Measurements from ENCODE around the gene ZBTB22. TPM values are rescaled to one million over a fixed set of nuclear protein-coding genes. Genes with fewer than 3 reads are reported as not detected.

ZBTB22 gene
- total RNA-seq, 1 donor from 2014 or later: 19.9 TPM

DNA sequence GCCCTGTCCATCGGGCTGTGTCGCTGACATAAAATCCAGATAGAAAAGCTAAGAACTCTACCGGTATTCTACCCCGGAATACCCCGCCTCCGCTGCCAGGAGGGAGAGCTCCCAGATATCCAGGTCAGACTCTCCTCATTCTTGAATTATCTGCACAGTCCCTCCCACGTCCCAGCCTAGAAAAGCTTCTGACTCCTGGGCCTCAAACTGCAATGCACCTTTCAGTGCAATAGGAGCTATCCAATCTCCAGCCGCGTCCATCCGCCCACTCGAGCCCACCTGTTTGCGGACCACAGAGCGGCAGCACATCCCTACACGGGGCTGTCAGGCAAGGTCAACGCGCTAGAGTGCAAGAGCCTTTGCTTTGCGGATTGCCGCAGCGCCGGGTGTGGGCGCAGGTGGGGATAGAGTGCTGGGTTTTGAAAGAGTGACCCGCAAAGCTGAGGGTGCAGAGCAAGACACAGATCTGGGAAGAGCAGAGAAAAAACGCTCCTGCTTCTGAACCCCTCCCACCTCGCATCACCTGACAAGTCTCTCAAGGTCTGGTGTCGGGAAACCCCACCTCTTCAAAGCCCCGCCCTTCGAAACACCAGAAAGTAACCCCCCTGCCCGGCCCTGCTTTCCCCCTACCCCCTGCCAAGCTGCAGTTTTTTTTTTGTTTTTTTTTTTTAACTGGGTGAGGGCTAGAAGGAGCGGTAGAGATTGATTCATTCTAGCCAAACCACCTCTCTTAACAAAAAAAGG lies 5.0 kb downstream of the ZBTB22 start:
- DNase-seq (ENCODE audit: low spot score): peak; percentile 89

DNA sequence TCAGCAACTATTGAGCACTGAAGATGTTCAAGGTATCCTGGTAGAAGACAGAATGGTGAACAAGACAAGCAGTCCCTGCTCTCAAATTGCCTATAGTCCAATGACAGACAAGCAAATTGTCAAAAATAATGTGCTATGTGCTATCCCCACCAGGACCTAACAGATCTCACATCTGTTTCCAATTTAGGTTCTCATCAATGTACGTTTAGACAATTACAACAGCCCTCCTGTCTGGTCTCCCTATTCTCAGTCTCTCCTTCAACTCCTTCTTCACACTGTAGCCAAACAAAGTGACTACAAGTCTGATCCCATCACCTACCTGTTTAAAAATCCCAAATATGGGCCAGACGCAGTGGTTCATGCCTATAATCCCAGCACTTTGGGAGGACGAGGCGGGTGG lies 11.2 kb downstream of the ZBTB22 start:
- intact Hi-C loops (cut with DNase I): no loop called here
- no peak for DNase-seq (ENCODE audit: low spot score)

More for the DNA sequence above, 5.0 kb downstream of the ZBTB22 start:
- intact Hi-C loops (cut with DNase I): no loop called here

DNA sequence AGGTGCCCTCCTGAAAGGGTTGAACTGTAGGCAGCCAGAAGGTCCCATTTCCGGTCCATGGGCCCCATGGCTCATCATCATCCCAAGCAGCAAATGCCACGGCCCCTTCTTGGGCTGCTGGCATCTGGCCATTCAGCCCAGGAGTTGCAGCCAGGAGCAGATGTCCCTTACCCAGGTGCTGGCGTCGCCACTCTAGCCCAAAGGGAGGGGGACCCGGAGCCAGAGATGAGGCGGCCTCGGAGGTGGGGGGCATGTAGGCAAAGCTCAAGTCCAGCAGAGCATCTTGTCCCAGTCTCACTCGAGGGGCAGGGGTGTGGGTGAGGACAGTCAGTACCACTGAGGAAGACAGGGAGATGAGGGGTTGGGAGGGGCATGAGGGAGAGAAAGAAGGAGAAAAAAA lies 12.5 kb downstream of the ZBTB22 start:
- intact Hi-C loops (cut with DNase I): no loop called here
- no peak for DNase-seq (ENCODE audit: low spot score)

DNA sequence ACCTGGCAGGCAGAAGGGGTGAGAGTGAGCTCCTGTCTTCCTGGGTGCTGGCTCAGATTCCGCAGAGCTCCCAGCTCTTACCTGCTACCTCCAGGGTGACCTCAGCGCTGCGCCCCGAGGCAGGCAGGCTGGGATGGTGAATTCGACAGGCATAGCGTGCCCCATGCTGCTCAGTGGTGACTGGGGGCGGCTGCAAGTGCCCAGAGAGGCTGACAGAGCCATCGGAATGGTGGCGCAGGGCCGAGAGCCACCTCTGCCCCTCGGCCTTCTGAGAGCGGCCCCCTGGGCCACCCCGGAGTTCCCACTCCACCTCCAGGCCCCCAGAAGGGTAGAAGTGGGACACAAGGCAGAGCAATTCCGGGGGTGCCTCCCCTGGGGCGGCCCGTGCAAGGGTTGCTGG lies 13.3 kb downstream of the ZBTB22 start:
- intact Hi-C loops (cut with DNase I): no loop called here
- no peak for DNase-seq (ENCODE audit: low spot score)

DNA sequence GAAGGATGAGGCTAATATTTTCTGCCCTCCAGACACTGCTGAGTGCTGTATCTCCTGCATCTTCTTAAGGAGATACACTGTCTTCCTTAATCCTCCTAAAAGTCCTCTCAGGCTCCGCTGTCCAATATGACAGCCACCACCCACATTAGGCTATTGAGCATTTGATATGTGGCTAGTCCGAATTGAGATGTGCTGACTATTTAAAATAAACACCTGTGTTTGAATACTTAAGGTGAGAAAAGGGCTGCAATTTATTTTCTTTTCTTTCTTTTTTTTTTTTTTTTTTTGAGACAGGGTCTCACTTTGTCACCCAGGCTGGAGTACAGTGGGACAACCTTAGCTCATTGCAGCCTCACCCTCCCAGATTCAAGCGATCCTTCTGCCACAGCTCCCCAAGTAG lies 15.7 kb downstream of the ZBTB22 start:
- no peak for DNase-seq (ENCODE audit: low spot score)
- intact Hi-C loops (cut with DNase I): no loop called here

DNA sequence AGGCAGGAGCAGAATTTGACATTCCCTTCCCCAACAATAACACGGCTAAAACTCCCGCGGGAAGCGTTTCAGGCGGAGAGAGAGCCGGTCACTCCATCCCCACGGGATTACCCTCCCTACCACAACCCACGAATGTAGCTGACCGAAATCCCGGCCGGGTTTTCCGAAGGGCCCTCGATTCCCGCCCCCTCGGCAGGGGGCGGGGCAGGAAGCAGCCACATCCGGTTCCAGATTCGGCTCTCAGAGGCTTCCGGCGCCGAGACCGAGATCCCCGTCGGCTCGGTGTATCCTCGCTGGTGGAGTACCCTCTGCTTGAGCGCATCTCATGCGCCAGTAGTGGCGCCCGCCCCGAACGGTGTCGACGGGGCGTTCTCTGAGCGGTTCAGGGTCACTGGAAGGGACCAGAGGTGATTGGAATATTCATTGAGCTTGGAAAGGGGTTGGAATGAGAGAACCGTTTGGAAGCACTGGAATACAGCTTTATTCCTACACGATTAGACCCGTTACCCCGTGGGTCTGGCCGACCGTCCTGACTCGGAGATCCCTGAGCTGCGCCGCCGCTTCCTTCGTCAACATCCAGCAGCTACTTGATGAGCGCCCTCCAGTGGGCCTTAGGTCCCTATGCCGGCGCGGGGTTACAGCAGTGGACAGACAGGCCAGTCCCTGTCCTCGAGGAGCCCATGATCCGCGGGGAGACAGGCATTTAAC lies 18.2 kb downstream of the ZBTB22 start:
- DNase-seq (ENCODE audit: low spot score): peak; percentile 96
- intact Hi-C loops (cut with DNase I): loop anchor here (1.0 to 2.0 kb wide), 2 partner anchors 22 to 51 kb away; partner anchors contain the start of gene B3GALT4

DNA sequence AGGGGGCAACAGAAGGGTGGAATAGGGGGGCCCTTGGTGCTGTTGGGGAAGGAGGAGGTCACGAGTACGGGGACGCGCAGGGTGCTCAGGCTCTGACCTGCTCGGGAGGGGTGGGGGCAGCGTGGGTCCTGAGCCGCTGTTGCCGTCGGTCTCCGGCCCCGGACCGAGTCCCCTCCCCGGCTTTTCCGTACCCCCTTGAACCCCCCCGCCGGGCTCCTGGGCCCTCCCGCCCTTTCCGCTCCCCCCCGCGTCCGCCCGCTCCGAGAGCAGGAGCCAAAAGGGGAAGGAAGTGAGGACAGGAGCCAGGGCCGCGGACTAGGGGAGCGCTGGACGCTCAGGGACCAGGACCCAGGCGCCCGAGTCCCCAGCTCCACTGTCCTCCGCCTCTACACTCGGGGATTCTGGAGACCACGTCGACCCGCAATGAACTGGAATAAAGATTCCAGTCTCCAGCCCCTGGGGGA lies 18.7 kb downstream of the ZBTB22 start, which contains the start of gene RGL2:
RGL2 (minus strand) TSS at position 170 of the 464 bp plus-strand sequence. CDS start 332 bp downstream, outside the sequence.
- intact Hi-C loops (cut with DNase I): loop anchor here (1.0 to 2.0 kb wide), 2 partner anchors 22 to 50 kb away; partner anchors contain the start of gene B3GALT4
- peak; percentile 96 for DNase-seq (ENCODE audit: low spot score)

DNA sequence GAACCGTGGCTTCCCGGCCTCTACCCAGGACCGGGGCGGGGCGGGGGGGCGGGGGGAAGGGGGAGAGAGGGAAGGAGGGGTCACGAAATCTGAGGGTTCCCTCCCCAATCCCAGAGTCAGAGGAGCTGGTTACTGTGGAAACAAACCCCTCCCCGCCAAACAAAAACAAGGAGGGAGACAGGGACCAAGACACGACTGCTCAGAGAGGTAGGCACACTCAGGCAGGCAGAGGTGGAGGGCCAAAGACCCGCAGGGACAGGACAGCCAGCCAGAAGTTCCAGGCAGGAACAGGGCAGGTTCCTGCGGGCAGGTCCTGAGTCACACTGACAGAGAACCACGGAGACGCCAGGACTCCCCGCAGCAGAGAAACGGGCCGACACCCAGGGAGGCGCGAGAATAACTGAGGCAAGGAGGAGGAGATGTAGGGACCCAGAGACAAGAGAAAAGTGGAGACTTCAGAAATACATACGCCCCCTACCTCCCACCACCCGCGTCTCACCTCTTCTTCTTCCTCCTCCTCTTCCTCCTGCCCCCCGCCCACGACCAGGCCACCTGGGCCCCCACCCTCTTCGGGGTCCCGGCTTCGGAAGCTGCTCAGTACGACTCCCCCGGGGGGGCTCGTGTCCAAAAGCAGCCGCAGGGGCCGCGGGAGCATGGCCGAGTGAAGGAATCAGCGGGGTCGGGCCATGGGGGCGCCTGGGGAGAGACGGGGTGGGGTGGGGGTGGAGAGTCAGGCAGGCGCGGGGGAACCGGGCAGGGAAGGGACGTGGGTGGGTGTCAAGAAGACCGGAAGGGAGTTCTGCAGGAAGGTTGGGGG lies 19.4 kb downstream of the ZBTB22 start:
- DNase-seq (ENCODE audit: low spot score): peak; percentile 80
- intact Hi-C loops (cut with DNase I): loop anchor here (2.0 kb wide), 1 partner anchor 49 kb away; no protein-coding TSS in a partner anchor

DNA sequence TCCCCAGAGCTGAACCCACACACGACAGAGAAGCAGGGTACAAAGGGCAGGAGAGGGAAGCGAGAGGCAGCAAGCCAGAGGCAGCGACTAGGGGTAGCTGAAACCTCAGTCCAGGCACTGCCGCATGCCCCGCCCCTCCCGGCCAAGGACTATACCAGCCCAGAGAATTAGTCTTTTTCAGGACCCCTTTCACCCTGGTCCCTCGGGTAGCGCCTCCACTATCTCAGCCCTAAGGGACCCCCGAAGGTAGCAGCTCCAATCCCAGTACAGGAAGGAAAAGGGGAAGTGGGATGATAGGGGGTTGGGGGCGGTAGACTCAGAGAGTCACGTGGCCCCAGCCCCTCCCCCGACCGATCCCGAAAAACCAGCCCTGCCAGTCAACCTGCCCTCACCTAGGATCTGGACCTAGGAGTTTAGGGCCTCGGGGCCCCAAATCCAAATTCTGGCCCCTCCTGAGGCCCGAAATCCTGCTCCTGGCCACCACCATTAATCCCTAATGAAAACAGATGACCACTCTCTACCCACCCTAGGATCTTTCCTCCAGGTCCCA lies 20.1 kb downstream of the ZBTB22 start:
- intact Hi-C loops (cut with DNase I): no loop called here
- no peak for DNase-seq (ENCODE audit: low spot score)

DNA sequence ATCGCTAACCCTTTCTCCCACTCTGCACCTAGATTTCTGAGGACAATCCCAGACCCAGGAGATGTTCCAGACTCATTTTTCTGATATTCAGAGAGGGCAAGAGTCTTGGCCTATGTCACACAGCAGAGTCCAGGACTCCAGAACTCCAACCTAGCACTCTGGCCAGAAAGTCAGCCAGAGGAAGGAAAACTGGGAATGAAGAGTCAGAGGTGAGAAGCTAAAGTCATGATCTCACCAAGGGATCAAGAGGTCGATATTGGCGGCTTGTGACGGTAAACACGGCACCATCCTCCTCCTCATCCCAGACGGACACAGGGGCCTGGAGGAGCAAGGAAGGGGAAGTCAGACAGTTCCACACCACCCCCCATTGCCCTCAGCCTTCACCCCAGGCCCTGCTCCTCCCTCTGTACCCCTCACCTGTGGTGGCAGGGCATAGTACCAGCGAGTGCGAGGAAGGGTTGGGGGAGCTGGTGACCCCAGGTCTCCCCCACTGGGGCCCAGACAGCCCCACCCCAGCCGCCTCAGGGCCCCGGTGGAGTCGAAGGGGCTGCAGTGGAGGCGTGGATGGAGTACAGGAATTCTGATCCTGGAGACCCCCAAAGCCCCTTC lies 20.6 kb downstream of the ZBTB22 start:
- no peak for DNase-seq (ENCODE audit: low spot score)
- intact Hi-C loops (cut with DNase I): no loop called here

DNA sequence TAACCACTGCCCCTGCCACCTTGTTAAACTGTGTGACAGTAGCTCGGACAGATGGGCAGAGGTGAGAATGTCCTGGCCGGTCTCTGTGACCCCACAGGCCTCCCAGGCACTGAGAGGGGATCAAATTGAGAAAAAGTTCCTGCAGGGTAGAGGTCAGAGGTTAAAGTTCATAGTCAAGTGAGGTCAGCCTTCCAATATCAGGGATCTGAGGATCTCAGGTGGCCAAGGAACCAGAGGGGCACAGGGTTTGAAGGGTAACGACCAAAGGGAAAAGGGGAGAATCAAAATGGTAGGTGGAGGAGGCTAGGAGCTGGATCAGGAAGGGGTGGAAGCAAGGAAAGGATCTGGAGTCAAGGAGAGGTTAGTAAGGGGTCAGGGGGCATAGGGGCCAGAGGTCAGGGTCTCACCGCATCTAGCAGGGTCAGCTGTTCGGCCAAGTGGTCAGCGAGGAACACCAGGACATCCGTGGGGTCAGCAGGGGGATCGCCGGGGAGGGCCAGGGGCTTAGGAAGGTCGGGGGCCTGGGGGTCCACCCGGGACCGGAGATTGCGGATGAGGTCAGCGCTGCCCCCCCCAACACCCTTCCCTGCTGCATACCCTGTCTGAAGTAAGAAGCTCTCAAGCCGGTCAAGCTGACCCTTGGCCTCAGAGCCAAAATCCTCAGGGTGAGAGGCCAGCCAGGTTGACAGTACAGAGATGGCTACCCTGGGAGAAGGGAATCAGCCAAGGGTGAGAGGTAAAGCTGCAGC lies 21.7 kb downstream of the ZBTB22 start:
- no peak for DNase-seq (ENCODE audit: low spot score)
- intact Hi-C loops (cut with DNase I): no loop called here

DNA sequence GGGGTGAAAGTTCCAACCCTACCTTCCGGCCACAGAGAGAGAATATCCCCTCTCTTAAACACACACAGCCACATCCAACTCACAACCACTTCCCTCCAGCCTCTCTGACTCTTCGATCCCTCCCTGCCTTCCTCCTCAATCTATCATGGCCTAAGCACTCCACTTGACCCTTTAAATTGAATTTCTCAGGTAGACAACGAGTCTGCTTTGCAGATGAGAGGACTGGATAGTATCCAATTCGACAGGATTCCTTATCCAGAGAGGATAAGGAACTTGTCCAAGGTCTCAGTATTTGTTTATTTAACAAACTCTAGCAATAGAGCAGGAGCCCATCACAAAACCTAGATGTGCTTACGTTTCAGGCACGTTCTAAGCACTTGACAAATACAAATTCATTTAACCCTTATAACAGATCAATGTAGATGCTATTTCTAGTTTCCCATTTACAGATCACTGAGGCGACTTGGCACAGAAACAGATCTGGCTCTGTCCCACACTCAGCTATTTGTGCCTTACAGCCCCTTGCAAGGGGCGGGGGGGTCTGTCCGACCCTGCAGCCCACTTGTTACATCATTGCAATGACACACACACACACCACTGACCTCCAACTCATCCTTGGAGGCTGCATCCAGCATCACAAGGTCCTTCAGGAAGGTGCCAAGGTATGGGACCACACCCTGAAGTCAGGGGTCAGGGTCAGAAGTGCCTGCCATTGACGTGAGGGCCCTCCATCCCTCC lies 23.3 kb downstream of the ZBTB22 start:
- no peak for DNase-seq (ENCODE audit: low spot score)
- intact Hi-C loops (cut with DNase I): no loop called here

DNA sequence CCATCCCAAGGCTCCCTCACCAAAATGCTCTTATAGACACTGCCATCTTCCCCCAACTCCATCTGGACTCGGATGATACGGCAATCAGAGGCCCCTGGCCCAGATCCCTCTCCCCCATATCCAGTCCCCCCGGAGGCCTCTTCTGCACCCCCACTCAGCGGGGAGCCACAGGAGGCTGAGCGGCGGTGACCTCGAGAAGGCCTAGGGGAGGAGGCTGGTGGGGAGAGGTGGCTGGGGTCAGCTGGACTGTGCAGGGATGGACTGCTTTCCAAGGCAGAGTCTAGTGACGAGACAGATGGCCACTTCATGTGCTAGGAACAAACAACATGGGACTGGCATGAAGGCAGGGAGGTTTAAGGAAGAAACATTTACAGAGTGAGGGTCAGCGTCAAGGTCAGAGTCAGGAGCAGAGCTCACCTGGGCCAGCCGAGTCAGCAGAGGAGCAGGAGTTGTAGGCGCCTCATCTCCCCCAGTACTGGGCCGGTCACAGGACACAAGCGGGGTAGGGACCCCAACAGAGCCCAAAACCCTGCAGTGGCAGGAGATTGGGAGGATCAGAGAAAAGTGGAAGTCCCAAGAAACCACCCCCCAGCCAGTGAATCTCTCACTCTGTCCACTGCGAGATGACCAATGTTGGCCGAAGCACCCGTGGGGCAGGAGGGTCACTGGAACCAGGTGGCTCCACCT lies 24.4 kb downstream of the ZBTB22 start:
- DNase-seq (ENCODE audit: low spot score): no peak
- intact Hi-C loops (cut with DNase I): no loop called here

DNA sequence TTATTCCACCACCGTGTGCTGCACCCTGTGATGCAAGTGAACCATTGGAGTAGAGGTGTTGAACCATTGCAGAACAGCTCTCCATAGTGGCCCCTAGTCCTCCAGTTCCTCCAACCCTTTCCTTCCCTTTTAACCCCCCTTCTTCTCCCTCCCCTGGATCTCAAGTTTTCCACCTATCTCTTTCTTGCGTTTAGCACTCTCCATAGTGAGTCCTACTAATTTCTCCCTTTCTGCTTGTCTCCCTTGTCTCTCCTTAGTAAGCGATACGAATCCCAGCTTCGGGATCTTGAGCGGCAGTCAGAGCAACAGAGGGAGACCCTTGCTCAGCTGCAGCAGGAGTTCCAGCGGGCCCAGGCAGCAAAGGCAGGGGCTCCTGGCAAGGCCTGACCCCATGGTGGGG lies 27.1 kb downstream of the ZBTB22 start:
- intact Hi-C loops (cut with DNase I): no loop called here
- no peak for DNase-seq (ENCODE audit: low spot score)

DNA sequence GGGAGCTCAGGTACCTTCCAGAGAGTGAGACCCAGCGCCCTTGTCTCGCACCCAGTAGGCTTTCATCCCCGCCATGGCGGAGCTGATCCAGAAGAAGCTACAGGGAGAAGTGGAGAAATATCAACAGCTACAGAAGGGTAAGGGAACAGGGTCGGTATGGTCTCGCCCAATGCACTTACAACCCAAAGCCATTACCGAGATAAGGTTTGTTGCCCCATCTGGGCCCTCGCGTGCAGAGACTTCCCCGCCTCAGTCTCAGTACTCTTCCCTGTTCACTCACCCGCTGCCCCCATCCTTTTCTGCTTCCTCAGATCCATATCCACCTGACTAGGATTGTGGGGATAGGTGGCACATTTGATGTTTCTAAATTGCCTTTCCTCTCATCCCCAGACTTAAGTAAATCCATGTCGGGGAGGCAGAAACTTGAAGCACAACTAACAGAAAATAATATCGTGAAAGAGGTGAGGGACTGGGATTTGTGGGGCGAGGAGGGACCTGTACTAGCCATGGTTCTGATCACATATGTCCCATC lies 27.7 kb downstream of the ZBTB22 start:
- intact Hi-C loops (cut with DNase I): loop anchor here (1.0 kb wide), 1 partner anchor 19 kb away; the partner anchor contains the start of gene VPS52
- no peak for DNase-seq (ENCODE audit: low spot score)

DNA sequence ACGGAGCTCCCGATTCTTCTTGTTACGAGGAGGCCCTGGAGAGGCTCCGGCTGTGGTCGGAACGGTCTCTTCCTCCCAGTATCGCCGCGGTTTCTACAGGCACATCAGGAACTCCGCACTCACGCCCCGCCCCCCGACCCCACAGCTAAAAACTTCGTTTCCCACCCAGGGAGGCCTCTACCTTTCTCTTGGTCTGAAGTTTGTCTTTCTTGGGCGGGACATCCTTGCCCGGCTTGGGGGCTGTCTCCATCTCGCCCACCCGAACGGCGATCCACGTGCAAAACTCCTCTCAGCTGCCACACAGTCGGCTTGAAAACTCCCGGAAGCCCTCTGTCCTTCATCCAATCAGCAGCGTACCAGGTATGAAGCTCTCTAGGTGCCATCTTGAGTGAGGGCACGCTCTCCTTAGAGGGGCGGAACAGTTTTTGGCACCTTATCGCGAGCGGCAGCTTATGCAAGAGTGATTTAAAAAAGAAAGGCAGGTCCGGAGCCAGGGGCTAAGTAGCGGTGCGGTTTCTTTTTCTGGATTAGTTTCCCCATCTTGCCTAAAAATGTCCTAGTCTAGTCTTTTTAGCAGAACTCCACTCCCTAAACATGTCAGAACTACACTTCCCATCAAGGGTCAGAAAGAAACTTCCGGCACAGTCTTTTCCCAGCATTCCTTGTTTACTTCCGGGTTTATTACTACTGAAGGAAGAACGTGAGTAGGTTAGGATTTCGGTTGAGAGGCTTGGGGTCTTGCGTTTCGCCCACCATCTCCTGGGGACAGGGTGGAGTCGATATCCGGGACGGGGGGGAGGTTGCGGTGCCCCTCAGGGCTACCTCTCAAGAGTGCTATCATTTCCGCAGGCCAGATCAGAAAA lies 28.4 kb downstream of the ZBTB22 start, which contains the start of the genes PFDN6 and WDR46:
PFDN6 (plus strand) TSS at position 681 of the 863 bp plus-strand sequence. CDS start 256 bp downstream, outside the sequence.
WDR46 (minus strand) TSS at position 319 of the 863 bp plus-strand sequence; CDS start at position 250, 69 bp downstream.
- intact Hi-C loops (cut with DNase I): loop anchor here (1.0 kb wide), 1 partner anchor 18 kb away; the partner anchor contains the start of gene VPS52
- DNase-seq (ENCODE audit: low spot score): peak; percentile 92

Data from cardiac septum (tissue), 1 donor.